Measurements from ENCODE around the gene PRORP. TPM values are rescaled to one million over a fixed set of nuclear protein-coding genes. Genes with fewer than 3 reads are reported as not detected.

Gene PRORP
- total and polyA plus RNA-seq, 2 of the 13 experiments (the other 11 are each of a cell fraction or from before 2014, with no cell fraction given): 48.9 to 88.7 TPM

DNA sequence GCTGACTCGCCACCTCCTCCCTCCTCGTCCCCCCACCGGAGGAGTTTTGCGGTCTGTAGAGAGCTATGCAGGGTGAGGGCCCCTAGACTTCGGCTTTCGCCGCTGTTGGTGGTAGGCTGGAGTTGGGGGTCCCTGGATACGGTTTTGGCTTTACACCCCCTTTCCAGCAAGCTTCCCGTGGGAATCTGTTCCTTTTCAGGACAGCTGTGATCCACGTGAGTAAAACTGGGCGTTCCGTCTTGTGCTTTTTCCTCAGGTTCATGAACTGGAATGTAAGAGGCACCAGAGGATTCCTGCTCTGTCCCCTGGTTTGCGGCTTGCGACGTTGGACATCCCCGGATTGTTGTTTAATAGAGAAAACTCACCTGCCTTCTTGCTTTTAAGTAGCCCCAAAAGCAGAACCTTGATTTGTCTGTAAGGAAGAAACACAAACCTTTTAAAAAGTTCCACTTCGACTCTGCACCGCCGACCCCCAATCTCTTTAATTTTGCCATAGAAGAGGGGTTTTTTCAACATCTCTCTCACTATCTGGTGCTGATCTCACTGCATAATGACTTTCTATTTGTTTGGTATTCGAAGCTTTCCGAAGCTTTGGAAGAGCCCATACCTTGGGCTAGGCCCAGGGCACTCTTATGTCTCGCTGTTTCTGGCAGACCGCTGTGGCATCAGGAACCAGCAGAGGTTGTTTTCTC lies 490 bp downstream of the PRORP start (continued):
- TF ChIP-seq SP2 (CRISPR knock-in tag; IDR thresholded peaks at IDR 0.05) (no peak), MXI1 (IDR thresholded peaks at IDR 0.05; ENCODE audit: borderline replicate concordance, low read depth, low read length) (no peak), ZNF816 (CRISPR knock-in tag; IDR thresholded peaks at IDR 0.05; ENCODE audit: borderline replicate concordance) (peak; percentile 38; the same call in 1 of the 2 replicates), ZNF598 (CRISPR knock-in tag; IDR thresholded peaks at IDR 0.05; ENCODE audit: borderline replicate concordance) (no peak), ZMYM4 (CRISPR knock-in tag; IDR thresholded peaks at IDR 0.05) (0 out of 2 replicates have a peak, but pooled peaks have one; percentile 20), ZNF644 (CRISPR knock-in tag; IDR thresholded peaks at IDR 0.05; ENCODE audit: low read depth) (no peak; the same call in 1 of the 2 replicates), ZNF605 (CRISPR knock-in tag; IDR thresholded peaks at IDR 0.05) (no peak), AHR (CRISPR knock-in tag; IDR thresholded peaks at IDR 0.05) (peak; percentile 73; the same call in 1 of the 2 replicates), ATRX (CRISPR knock-in tag; IDR thresholded peaks at IDR 0.05; ENCODE audit: borderline replicate concordance) (no peak)
- TF ChIP-seq, protein P1, sequence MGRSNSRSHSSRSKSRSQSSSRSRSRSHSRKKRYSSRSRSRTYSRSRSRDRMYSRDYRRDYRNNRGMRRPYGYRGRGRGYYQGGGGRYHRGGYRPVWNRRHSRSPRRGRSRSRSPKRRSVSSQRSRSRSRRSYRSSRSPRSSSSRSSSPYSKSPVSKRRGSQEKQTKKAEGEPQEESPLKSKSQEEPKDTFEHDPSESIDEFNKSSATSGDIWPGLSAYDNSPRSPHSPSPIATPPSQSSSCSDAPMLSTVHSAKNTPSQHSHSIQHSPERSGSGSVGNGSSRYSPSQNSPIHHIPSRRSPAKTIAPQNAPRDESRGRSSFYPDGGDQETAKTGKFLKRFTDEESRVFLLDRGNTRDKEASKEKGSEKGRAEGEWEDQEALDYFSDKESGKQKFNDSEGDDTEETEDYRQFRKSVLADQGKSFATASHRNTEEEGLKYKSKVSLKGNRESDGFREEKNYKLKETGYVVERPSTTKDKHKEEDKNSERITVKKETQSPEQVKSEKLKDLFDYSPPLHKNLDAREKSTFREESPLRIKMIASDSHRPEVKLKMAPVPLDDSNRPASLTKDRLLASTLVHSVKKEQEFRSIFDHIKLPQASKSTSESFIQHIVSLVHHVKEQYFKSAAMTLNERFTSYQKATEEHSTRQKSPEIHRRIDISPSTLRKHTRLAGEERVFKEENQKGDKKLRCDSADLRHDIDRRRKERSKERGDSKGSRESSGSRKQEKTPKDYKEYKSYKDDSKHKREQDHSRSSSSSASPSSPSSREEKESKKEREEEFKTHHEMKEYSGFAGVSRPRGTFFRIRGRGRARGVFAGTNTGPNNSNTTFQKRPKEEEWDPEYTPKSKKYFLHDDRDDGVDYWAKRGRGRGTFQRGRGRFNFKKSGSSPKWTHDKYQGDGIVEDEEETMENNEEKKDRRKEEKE (IDR thresholded peaks at IDR 0.05): no peak
- TF ChIP-seq, protein P2, sequence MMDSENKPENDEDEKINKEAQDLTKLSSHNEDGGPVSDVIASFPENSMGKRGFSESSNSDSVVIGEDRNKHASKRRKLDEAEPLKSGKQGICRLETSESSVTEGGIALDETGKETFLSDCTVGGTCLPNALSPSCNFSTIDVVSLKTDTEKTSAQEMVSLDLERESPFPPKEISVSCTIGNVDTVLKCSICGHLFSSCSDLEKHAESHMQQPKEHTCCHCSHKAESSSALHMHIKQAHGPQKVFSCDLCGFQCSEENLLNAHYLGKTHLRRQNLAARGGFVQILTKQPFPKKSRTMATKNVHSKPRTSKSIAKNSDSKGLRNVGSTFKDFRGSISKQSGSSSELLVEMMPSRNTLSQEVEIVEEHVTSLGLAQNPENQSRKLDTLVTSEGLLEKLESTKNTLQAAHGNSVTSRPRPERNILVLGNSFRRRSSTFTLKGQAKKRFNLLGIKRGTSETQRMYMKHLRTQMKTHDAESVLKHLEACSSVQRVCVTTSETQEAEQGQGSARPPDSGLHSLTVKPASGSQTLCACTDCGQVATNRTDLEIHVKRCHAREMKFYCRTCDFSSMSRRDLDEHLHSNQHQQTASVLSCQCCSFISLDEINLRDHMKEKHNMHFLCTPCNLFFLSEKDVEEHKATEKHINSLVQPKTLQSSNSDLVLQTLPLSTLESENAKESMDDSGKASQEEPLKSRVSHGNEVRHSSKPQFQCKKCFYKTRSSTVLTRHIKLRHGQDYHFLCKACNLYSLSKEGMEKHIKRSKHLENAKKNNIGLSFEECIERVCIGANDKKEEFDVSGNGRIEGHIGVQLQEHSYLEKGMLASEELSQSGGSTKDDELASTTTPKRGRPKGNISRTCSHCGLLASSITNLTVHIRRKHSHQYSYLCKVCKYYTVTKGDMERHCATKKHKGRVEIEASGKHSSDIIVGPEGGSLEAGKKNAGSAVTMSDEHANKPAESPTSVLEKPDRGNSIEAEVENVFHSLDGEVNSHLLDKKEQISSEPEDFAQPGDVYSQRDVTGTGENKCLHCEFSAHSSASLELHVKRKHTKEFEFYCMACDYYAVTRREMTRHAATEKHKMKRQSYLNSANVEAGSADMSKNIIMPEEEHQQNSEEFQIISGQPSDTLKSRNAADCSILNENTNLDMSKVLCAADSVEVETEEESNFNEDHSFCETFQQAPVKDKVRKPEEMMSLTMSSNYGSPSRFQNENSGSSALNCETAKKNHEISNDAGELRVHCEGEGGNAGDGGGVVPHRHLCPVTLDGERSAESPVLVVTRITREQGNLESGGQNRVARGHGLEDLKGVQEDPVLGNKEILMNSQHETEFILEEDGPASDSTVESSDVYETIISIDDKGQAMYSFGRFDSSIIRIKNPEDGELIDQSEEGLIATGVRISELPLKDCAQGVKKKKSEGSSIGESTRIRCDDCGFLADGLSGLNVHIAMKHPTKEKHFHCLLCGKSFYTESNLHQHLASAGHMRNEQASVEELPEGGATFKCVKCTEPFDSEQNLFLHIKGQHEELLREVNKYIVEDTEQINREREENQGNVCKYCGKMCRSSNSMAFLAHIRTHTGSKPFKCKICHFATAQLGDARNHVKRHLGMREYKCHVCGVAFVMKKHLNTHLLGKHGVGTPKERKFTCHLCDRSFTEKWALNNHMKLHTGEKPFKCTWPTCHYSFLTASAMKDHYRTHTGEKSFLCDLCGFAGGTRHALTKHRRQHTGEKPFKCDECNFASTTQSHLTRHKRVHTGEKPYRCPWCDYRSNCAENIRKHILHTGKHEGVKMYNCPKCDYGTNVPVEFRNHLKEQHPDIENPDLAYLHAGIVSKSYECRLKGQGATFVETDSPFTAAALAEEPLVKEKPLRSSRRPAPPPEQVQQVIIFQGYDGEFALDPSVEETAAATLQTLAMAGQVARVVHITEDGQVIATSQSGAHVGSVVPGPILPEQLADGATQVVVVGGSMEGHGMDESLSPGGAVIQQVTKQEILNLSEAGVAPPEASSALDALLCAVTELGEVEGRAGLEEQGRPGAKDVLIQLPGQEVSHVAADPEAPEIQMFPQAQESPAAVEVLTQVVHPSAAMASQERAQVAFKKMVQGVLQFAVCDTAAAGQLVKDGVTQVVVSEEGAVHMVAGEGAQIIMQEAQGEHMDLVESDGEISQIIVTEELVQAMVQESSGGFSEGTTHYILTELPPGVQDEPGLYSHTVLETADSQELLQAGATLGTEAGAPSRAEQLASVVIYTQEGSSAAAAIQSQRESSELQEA (CRISPR knock-in tag; IDR thresholded peaks at IDR 0.05; ENCODE audit: not compliant biosample characterization): no peak
- TF ChIP-seq, protein P3, sequence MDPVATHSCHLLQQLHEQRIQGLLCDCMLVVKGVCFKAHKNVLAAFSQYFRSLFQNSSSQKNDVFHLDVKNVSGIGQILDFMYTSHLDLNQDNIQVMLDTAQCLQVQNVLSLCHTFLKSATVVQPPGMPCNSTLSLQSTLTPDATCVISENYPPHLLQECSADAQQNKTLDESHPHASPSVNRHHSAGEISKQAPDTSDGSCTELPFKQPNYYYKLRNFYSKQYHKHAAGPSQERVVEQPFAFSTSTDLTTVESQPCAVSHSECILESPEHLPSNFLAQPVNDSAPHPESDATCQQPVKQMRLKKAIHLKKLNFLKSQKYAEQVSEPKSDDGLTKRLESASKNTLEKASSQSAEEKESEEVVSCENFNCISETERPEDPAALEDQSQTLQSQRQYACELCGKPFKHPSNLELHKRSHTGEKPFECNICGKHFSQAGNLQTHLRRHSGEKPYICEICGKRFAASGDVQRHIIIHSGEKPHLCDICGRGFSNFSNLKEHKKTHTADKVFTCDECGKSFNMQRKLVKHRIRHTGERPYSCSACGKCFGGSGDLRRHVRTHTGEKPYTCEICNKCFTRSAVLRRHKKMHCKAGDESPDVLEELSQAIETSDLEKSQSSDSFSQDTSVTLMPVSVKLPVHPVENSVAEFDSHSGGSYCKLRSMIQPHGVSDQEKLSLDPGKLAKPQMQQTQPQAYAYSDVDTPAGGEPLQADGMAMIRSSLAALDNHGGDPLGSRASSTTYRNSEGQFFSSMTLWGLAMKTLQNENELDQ (CRISPR knock-in tag; IDR thresholded peaks at IDR 0.05; ENCODE audit: borderline replicate concordance): peak; percentile 15; the same call in 1 of the 2 replicates

Measured in HepG2 (cell line).